ENCODE results near the gene FBXL2. TPM values are rescaled to one million over a fixed set of nuclear protein-coding genes. Genes with fewer than 3 reads are reported as not detected.

FBXL2 gene
- total RNA-seq, 1 donor from 2014 or later = 5.9 TPM

DNA sequence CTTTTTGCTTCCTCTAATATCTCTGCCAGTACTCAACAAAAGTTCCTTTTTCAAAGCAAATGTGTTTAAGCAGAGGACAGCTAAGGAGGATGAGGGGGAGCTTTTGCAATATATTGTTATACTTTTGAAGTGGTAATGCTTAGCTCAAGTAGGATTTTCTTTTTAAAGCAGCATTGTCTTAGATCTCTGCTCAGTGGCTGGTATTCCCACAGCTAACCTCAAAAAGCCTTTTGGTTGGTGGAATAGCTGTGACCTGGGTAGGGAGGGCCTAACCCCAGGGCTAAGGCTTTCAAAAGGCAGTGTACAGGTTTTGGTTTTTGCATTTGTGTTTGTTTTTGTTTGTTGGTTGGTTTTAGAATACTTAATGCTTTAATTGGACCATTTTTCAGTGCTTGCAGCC, 86.8 kb downstream of the FBXL2 start:
- Histone ChIP-seq H3K27me3 (no peaks in the 10 kb centered on the region), H3K36me3 (no peaks in the 10 kb centered on the region), H3K4me1 (no peaks in the 10 kb centered on the region), H3K9me3 (no peaks in the 10 kb centered on the region), H3K27ac (no peak overlapping the region), H3K4me3 (no peak overlapping the region)
- intact Hi-C loops (cut with DNase I) = no loop called here
- TF ChIP-seq POLR2AphosphoS5 (IDR thresholded peaks at IDR 0.05; ENCODE audit: insufficient read depth in 1 of 2, low read depth in 1 of 2) = no peak
- TF ChIP-seq POLR2A (IDR thresholded peaks at IDR 0.05) = no peak
- TF ChIP-seq, protein P1, sequence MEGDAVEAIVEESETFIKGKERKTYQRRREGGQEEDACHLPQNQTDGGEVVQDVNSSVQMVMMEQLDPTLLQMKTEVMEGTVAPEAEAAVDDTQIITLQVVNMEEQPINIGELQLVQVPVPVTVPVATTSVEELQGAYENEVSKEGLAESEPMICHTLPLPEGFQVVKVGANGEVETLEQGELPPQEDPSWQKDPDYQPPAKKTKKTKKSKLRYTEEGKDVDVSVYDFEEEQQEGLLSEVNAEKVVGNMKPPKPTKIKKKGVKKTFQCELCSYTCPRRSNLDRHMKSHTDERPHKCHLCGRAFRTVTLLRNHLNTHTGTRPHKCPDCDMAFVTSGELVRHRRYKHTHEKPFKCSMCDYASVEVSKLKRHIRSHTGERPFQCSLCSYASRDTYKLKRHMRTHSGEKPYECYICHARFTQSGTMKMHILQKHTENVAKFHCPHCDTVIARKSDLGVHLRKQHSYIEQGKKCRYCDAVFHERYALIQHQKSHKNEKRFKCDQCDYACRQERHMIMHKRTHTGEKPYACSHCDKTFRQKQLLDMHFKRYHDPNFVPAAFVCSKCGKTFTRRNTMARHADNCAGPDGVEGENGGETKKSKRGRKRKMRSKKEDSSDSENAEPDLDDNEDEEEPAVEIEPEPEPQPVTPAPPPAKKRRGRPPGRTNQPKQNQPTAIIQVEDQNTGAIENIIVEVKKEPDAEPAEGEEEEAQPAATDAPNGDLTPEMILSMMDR (IDR thresholded peaks at IDR 0.05) = no peak
- DNase-seq (ENCODE audit: extremely low spot score in 2 of 2) = no peak

DNA sequence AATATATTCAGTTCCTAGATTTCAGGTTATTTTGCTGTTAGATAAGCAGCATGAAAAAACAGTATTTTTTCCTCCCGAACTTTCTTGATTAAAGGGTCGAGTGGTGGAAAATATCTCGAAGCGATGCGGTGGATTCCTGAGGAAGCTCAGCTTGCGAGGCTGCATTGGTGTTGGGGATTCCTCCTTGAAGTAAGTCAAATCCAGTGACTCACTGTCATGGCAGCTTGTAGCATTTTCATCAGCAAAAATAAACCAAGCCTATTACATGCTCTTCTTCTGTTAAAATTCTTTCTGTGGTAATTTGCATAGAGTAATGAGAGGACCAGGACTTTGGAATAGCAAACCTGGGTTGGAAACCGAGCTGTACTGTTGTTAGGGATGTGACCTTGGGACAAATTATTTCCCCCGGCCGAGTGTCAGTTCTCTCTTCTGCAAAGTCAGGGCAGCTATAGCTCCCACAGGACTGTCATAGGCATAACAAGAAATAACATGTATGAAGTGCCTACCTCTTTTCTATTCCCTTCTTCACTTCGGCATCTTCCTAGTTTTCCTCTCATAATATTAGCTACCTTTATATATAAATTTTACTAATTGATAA, 87.4 kb downstream of the FBXL2 start:
- Histone ChIP-seq H3K4me3 (no peak overlapping the region), H3K4me1 (no peaks in the 10 kb centered on the region), H3K36me3 (no peaks in the 10 kb centered on the region), H3K9me3 (no peaks in the 10 kb centered on the region), H3K27me3 (no peaks in the 10 kb centered on the region), H3K27ac (no peak overlapping the region)
- no peak for DNase-seq (ENCODE audit: extremely low spot score in 2 of 2)
- intact Hi-C loops (cut with DNase I) = no loop called here
- TF ChIP-seq POLR2A (IDR thresholded peaks at IDR 0.05) = no peak
- no peak for TF ChIP-seq POLR2AphosphoS5 (IDR thresholded peaks at IDR 0.05; ENCODE audit: insufficient read depth in 1 of 2, low read depth in 1 of 2)

DNA sequence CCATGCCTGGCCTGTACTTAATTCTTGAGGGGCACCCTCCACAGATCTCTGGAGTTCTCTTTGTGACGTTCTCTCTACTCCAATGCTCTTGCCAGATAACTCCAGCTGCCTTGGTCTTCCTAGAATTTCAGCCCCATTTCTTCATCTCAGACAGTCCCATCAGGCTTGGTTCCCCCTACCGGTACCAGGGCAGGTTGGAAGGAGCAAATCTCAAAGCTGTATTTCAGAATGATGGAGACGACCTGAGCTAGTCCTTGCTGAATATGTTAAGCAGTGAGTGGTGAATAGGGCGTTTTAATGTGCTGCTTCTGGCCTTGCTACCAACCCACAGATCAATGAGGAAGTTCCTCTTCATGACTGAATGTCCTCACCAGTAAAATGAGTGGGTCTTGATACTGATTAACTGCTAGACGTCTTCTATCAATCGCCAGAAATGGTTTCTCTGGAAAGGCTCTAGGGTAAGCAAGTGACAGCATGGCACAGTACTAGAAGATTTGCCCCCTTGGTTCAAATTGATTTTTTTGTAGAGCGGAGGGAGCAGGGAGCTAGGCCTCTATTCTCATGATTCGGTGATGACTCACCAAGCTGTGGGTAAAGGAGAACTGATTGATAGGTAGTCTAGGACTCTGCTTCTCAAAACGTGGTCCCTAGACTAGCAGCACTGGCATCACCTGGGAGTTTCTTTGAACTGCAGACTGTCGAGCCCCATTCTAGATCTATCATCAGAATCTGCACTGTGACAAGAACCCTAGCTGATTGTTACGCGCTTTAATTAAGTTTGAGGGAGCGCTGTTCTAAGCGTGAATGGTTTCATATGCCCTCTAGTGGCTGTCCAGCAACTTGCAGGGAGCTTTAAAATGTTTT, 95.2 kb downstream of the FBXL2 start:
- no peak overlapping the region for H3K4me3 ChIP-seq
- intact Hi-C loops (cut with DNase I) = loop anchor here (10.0 kb wide), 1 partner anchor 228 kb away; no protein-coding TSS in a partner anchor
- H3K4me1 ChIP-seq = peaks cover 4% of the 10 kb centered on the region
- H3K27me3 ChIP-seq = no peaks in the 10 kb centered on the region
- no peaks in the 10 kb centered on the region for H3K9me3 ChIP-seq
- no peak overlapping the region for H3K27ac ChIP-seq
- peaks cover 0 to 10% of the 10 kb centered on the region in 2 donors for H3K36me3 ChIP-seq
- TF ChIP-seq POLR2A (IDR thresholded peaks at IDR 0.05) (no peak), POLR2AphosphoS5 (IDR thresholded peaks at IDR 0.05; ENCODE audit: insufficient read depth in 1 of 2, low read depth in 1 of 2) (peak in 1 of 2 donors; percentile 37)
- TF ChIP-seq, protein P1 (IDR thresholded peaks at IDR 0.05) = peak; percentile 63 to 80 (median 80)
- DNase-seq (ENCODE audit: extremely low spot score in 2 of 2) = no peak

DNA sequence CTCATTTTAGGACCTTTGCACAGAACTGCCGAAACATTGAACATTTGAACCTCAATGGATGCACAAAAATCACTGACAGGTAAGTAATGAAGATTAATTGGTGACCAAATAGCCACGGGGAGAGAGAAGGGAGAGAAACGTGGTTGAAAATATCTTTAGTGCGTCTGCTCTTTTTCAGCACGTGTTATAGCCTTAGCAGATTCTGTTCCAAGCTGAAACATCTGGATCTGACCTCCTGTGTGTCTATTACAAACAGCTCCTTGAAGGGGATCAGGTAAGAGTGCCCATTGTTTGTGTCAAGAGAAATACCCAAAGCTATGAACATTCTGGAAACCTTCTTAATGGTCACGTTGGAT, 95.8 kb downstream of the FBXL2 start:
- intact Hi-C loops (cut with DNase I) = loop anchor here (10.0 kb wide), 1 partner anchor 228 kb away; no protein-coding TSS in a partner anchor
- TF ChIP-seq POLR2AphosphoS5 (IDR thresholded peaks at IDR 0.05; ENCODE audit: insufficient read depth in 1 of 2, low read depth in 1 of 2) = no peak
- no peak for TF ChIP-seq POLR2A (IDR thresholded peaks at IDR 0.05)
- TF ChIP-seq, protein P1 (IDR thresholded peaks at IDR 0.05) = no peak
- Histone ChIP-seq H3K27ac (no peak overlapping the region), H3K9me3 (no peaks in the 10 kb centered on the region), H3K36me3 (peaks cover 0 to 10% of the 10 kb centered on the region in 2 donors), H3K27me3 (no peaks in the 10 kb centered on the region), H3K4me3 (no peak overlapping the region), H3K4me1 (peaks cover 4% of the 10 kb centered on the region)
- no peak for DNase-seq (ENCODE audit: extremely low spot score in 2 of 2)

DNA sequence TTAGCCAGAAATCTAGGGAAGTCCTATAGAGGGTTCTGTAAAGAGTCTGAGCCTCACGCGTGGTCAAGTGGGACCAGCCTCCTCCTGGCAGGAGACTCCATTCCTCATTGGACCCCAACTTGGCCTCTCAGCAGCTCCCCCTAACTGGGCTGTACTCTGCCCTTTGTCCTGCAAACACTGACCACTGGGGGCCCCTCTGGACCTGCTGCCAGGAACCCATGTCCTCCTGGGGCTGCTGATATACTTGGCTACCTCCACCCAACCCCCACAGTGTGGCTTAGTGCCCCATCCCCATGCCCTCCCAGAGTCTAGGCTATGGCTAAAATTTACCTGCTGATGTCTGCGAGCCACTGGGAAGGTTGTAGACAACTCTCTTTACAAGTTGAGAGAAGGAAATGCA, 100.2 kb downstream of the FBXL2 start:
- peaks cover 0 to 10% of the 10 kb centered on the region in 2 donors for H3K36me3 ChIP-seq
- H3K4me3 ChIP-seq = no peak overlapping the region
- no peak for TF ChIP-seq POLR2AphosphoS5 (IDR thresholded peaks at IDR 0.05; ENCODE audit: insufficient read depth in 1 of 2, low read depth in 1 of 2)
- no peak for TF ChIP-seq POLR2A (IDR thresholded peaks at IDR 0.05)
- TF ChIP-seq, protein P1 (IDR thresholded peaks at IDR 0.05) = no peak
- no peak for DNase-seq (ENCODE audit: extremely low spot score in 2 of 2)
- intact Hi-C loops (cut with DNase I) = loop anchor here (10.0 kb wide), 1 partner anchor 233 kb away; no protein-coding TSS in a partner anchor
- H3K9me3 ChIP-seq = no peaks in the 10 kb centered on the region
- no peaks in the 10 kb centered on the region for H3K27me3 ChIP-seq
- peaks cover 4% of the 10 kb centered on the region for H3K4me1 ChIP-seq
- H3K27ac ChIP-seq = no peak overlapping the region

Data from vagina (tissue), 2 donors.